ENCODE measurements around the gene ZNF716. TPM values are rescaled to one million over a fixed set of nuclear protein-coding genes. Genes with fewer than 3 reads are reported as not detected.

Gene ZNF716
- not detected in 2 replicates for total RNA-seq

GRCh38 chr7:57449904-57450303, at the start of gene ZNF716:
Gene ZNF716 (plus strand): TSS chr7:57450177. CDS start chr7:57450289, 112 bp downstream.

Small RNA genes lying within 50 kb of the gene (small RNA-seq; reads per million reads assigned to genes)
- gene MIR3147 = not detected
